SIG-M5 (cell line): ENCODE results near the gene INS.
"Not testable (repeated sequence)": the region's sequence is repeated elsewhere in the genome, so short reads cannot be mapped to it uniquely, and the experiment has no call there.

Experiments used
- DNase-seq: peaks from one replicate; lab custom pipeline; 2025; lab: John Stamatoyannopoulos, UW

The INS gene

DNA sequence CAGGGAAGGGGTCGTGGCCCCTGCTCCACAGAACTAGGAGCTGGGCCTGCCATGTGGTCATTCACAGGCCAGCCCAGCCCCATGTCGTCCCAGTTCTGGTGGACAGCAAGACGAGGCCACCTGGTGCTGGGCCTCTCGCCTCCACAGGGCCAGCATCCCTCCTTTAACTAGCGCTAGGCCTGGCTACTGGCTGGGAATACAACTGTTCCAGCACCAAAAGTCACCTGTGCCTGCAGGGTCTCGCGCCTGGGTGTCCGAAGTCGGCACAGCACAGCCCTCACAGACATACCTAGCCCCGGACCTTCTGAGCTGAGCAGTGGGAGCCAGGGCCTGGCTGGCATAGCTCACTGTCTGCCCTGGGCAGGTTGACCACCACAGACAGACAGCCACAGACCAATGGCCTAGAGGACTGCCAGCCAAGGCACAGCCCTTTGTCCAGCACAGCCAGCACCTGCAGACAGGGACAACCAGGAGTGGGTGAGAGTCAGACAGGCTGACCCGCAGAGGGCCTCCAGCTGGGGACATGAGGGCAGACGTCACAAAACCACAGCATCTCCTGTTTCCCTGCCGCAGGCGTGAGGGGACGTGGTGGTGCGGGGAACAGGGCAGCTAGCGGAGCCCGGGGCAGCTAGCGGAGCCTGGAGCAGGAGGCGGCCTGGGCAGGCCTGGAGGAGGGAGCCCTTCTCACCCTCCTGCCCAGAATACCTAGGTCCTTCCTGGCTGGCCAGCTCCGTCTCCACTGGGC, 37.8 kb upstream of the INS start:
- no peak for DNase-seq

DNA sequence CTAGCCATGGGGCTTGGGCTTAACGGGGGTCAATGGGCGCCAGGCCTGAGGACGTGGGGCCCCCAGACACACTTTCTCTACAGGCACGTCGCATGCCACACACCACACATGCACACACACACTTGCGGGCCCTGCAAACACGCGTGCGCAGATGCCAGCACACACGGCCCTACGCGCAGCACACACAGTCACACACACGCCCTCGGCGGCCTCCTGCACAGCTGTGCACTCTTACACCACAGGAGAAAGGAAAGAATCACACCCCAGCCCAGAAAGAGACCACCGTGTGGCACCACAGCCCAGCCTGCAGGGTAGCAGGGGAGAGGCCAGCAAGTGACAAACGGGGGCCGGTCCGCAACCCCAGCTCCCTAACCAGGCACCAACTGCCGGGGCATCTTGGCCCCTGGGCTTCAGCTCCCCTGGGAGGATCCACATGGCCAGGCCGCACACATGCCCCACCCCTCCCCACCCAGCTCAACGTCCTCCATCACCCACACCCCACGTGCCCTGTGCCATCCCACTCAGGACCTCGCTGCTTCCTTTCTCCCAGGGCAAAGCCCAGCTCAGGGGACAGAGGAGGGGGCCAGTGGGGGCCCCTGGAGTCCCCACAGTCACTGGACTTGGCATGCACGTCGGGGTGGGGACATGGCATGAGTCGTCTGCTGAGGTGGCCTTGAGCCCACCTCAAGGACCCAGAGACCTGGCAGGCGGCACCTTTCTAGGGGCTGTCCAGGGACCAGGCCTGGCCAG, 36.9 kb upstream of the INS start:
- no peak for DNase-seq

DNA sequence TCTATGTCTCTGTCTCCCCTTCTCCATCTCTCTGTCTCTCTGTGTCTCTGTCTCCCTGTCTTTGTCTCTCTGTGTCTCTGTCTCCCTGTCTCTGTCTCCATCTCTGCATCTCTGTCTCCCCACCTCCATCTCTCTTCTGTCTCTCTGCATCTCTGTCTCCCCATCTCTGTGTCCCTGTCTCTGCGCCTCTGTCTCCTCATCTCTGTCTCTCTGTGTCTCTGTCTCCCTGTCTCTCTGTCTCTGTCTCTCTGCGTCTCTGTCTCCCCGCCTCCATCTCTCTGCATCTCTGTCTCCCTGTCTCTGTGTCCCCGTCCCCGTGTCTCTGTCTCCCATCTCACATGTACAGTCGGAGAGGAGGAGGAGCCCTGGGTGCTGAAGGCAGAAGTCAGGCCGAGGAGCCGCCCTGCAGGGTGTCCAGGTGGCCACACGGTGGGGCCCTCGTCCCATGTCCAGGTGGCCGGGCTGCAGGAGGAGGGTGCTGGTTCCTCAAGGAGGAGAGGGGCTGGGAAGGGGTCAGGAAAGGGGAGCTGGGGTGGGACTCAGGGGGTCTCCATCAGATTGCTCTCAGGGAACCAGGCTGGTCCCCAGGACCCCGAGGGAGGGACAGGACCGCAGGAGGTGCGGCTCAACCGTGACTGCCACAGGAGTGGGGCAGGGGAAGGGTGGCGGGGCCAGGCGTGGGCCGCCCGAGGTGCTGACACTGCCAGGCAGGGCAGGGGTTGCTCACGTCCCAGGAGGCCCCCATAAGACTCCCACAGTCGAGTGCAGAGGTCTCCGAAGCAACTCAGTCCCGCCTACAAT, 36.2 kb upstream of the INS start:
- DNase-seq = no peak

DNA sequence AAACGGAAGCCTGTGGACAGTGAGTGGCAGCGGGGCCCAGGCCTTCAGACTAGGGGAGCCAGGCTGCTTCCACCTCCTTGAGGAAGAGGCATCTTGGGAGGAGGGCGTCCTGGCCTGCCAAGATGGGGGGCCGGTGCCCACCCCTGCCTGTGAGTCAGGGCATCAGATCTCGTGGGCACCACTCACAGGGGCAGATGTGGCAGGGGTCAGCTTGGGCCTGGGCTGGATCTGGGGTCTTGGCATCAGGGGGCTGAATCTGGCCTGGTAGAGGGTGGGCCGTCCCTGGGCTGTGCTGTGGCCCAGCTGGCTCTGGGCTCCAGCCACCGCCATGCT, 34.7 kb upstream of the INS start:
- no peak for DNase-seq

DNA sequence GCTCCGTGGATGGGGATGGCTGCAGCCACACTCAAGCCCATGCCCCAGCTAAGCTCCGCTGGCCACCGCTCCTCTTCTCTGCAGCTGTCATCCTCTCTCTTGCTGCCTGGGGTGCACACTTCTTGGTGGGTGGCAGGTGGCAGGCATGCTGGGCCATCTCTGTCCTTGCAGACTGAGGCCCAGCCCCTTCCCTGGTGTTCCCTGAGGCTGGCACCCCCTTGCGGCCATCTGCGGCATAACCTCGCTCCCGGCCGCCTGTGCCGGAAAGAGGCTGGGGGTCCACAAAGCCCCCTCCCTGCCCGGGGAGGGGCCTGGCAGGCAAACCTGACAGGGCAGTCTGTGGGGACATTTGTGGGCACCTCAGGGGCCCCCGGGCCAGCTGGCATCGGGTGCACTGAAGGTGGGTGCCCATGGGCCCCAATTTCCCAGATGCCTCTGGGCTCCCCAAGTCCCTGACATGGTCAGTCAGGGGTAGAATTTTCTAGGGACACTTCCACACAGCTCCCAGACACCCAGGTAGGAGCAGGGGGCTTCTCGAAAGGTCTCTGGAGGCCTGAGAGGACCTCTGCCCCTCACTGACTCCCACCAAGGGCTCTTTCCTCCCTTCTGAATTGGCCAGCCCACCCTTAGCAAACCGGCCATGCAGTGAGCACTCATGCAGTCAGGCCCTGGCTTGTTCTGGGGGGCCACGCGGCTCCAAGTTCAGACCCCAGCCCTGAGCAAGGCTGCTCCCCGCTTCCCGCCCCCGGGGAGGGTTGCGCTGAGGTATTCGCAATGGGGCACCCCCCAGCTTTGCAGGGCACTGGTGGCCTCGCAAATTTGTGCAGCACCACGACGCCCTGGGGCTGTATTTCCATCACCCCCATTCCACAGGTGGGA, 34.1 kb upstream of the INS start:
- DNase-seq = no peak

DNA sequence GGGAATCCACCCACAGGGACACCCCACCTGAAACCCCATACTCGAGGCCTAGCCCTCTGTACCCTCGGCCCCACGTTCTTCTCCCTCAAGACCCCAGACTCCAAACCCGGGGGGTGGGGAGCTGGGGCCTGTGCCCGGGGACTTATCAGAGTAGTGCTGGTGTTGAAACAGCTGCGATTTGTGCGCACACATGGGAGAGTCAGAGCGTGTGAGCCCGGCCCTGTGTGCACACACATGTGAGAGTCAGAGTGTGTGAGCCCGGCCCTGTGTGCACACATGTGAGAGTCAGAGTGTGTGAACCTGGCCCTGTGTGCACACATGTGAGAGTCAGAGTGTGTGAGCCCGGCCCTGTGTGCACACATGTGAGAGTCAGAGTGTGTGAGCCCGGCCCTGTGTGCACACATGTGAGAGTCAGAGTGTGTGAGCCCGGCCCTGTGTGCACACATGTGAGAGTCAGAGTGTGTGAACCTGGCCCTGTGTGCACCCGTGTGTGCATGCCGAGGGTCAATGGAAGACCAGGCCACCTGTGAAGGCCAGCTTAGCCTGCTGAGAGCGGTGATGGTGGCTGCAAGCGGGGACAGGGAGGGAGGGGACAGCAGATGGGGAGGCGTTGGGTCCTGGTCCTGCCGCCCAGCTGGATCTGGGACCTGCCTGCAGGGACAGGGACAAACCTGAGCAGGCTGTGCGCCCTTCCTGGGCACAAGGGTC, 33.0 kb upstream of the INS start:
- not testable (repeated sequence) for DNase-seq

DNA sequence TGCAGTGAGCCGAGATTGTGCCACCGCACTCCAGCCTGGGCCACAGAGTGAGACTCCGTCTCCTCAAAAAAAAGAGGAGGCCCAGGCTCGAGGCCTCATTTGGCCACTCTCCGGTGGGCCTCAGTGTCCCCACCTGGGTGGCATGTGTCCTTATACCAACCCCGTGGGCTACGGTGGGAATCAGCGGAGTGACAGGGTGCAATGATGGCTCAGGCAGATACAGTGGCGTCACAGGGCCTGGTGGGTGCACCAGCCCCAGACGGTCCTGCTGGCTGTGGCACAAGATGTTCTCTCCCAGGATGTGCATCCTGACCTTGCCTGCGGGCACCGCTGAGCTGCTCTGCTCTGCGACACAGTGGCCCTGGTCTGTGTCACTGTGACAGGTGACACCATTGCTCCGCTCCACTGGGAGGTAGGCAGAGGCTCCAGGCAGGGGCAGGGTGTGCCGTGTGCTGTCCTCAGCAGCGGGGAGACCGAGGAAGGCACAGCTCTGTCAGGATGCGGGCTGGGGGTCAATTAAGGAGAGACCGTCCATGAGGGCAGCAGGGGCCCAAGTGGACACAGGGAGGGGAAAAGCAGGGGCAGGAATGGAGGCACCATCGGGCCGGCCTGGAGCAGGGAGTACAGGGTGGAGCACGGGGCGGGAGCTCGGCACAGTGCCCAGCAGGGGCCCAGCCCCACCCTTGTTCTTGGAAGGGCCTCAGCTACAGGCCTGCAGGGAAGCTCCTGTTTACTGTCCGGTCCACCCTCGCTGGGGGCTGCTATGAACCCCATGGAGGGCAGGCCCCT, 32.3 kb upstream of the INS start:
- no peak for DNase-seq

DNA sequence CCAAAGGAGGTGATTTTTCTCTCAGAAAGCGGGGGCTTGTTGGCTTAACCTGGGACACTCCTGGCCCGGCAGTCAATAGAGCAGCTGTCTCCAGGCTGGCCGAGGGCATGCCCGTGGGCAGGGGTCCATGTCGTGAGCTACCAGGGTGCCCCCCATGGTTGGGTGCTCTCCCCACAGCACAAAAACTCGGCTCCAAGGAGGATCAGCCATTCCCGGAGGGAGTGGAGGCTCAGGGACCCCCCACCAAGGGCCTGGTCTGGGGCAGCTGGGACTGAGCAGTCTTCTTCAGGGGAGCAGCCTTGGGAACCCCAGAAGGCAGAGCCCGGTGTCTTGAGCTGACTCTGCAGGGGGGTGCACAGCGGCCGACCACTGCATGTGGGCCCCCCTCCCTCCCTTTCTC, 31.4 kb upstream of the INS start:
- DNase-seq = no peak

DNA sequence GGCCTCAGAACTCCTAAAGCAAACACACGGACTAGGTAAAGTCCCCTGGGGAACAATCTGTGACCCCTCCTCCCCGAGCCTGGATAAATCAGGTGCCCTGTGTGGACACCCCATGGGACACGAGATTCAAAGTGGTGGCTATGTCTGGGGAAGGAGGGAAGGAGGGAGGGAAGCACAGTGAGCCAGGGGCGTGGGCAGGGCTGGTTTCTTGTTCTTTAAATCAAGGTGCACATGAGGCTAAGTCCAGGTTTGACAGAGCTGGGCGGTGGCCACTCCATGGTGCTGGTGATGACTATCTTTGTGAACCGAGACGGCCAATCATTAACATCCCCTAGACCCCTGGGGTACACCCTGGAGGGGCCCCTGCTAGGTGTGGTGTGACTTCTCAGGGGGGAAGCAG, 30.9 kb upstream of the INS start:
- no peak for DNase-seq

DNA sequence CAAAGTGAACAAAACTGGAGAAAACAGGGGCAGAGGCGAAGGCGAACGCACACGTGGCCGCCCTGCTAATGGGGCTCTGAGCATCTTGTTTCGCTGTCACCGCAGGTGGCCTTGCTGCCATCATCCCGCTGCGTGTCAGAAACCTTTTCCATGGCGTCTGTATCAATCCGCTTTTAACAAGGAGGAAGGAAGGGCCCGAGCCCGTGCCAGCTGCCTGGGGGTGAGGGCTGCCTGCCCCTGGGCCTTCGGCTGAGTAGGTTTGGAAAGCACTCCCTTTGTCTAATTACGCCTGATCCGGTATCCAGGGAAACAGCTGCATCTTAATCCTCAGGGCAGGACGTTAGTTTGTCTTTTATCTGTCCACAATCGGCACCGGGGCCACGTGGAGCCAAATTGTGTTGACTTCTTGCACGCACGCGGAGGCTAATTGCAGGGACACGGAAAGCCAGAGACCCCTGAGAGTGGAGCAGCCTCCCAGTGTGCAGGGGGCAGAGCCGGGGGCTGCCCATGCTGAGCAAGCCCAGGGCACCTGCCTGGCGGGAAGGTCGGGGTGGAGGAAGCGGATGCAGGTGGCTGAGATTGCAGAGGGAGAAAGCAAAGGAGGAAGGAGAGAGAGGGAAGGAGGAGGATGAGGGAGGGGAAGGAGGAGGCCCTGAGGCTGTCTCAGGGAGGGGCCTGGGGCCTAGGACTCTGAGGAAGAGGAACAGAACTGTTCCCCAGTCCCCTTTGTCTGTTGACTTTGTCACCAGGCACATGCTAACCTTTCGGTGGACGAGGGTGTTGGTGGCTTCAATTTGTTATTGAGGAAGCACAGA, 29.9 kb upstream of the INS start:
- no peak for DNase-seq

DNA sequence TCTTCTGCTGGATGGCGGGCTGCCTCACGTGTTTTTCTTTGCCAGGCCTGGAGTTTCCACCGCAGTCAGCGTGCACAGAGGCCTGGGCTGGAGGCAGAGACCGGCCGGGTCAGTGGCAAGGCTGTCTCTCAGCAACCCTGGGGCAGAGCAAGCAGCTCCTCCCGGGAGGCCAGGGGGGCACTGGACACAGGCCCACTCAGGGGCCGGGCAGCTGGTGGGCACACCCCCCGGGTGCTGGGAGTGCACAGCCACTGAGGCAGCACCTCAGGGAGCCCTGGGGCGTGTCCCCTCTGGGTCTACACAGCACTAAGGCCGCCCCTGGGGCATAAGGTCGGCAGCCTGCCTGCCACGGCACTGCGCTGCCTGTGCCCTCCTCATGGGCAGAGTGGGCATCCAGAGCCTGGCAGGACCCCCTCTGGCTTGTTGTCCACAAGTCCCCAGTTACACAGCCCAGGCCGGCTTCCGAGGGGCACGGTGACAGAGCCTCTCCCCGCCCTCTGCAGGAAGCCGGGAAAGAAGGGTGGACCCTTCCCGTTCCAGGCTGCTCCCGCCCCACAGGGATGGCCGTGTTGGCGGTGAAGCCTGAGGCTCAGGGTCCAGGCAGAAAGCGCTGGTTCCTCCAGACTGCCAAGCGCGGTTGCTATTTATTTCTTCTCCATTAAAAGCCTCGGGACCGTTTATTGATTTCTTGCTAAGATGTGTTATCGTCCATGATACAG, 29.1 kb upstream of the INS start:
- no peak for DNase-seq

DNA sequence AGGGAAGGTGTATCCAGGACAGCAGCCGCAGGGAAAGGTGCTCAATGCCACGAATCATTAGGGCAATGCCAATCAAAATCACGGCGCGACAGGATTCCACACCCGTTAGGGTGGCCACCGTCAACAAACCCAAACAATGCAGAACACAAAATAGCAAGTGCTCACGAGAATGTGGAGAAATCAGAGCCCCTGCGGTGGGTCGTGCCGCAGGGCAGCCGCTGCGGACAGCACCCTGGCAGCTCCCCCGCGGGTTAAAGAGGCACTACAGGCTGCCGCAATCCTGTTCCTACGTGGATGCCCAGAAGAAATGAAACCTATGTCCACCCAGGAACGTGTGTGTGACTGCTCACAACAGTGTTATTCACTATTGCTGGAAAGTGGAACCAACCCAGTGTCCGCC, 27.7 kb upstream of the INS start:
- DNase-seq = no peak

DNA sequence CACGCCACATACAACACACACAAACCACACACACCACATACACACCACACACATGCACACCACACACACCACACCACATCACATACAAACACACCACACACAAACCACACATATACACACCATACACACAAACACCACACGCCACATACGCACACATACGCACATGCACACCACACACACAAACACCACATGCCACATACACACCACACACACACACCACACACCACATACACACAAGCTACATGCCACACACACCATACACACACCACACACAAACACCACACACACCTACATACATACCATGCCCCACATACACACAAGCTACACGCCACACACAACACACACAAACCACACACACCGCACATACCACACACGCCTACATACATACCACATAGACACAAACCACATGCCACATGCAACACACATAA, 26.3 kb upstream of the INS start:
- DNase-seq = no peak

DNA sequence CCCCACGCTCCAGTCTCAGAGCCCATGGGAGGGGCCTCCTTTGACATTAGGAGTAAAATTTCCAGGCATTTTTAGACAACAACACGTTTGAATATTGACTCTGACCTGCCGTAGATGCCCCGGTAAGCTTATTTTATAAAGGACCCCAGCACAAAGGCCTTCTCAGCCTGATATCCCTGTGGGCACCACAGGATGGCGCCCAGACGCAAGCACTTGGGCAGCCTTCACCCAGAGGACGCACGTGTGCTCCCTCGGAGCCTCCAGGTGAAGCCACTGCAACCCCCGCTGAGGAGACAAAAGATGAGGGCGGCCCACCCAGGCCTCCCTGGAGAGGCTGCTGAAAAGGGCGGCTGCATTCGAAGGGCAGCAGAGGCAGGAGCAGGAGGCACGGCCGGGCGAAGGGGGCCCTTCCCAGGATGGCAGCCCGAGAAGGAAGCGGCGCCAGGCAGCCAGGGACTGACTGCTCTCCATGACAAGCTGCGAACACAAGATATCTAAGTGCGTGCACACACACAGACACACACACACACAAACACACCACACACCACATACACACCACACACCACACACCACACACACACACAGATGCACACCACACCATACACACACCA, 25.8 kb upstream of the INS start:
- DNase-seq = no peak

DNA sequence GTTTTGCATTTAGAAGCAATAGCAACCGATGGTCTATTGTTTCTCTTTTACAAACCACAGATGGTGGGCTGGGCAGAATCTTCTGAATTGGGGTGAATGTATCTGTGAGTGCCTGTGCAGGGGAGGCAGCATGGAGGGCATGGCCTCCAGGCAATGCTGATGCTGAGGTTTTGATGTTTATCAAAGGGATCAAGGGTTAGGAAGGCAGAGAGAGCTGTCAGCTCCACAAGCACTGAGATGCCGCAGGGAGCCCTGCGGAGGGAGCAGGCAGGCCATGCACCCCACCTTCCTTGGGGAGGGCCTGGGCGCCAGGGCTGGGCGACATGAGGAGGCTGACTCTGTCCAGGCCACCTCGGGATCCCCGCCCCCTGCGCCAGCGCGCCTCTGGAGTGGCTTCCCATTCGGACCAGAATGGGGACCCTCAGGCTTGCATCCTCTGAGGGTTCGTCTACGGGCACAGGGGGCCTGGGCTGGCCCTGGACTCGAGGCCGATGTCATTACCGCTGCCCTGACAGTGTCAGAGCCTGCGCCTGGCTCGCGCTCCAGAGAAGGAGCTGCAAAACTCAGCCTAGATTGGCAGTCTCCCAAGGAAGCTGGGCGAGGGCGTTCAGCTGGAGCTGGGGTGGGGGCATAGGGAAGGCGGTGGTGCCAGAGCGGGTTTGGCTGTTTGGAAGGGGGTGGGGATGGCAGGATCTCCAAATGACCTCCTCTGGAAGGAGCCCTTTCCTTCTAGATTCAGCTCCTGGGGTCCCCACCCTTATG, 24.5 kb upstream of the INS start:
- no peak for DNase-seq

DNA sequence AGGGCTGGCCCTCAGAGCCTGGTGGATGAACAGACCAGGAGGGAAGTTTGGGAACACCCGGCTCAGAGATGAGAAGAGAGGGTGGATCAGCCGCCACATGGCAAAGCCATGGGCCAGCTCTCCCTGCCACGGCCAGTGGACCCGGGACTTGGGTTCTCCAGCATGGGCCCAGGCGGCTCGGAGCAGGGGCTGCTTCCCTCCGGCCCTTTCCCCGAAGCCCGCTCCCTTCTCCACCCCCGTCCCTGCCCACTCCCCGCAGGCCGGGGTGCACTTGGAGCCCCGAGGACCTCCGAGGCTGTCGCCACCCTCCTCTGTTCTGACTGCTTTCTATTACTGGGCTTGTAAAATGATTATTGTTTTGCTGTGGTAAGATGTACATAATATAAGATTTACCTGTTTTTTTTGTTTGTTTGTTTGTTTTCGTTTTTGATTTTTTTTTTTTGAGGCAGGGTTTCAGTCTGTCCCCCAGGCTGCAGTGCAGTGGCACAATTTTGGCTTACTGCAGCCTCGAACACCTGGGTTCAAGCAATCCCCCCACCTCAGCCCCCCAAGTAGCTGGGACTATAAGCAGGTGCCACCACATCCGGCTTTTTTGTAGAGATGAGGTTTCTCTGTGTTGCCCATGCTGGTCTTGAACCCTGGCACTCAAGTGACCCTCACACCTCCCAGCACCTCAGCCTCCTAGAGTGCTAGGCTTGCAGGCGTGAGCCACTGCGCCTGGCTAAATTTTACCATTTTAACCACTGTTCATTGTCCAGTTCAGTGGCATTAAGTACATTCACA, 21.9 kb upstream of the INS start:
- no peak for DNase-seq

DNA sequence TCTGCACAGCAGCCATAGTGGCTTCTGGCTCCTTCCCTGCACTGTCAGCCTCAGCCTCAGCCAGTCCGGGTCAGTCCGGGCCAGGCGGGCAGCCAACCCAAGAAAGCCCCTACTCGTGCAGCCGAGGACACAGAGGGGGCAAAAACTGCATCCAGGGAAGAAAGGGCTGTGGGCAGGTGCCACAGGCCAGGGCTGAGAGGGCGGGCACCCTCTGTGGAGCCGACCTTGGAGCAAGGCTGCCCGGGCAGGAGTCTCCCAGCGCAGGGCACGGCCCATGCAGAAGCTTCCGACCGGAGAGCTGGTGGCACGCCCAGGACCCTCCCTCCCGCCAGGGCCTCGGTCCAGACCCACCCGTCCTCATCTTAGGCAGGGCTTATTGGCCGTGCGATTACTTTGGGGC, 21.1 kb upstream of the INS start:
- DNase-seq = no peak
